ENCODE data around the gene ARID2.

ARID2 gene

GRCh38 chr12:45775465-45775864, 46.0 kb downstream of the ARID2 start:
- Histone ChIP-seq H3K9me3 (ENCODE audit: control insufficient read depth, low read length) (no peaks in the 10 kb centered on the region), H3K36me3 (ENCODE audit: control insufficient read depth, insufficient read depth, low read length) (no peaks in the 10 kb centered on the region), H3K9ac (ENCODE audit: low read length) (no peak overlapping the region), H3K4me3 (ENCODE audit: low read length) (no peak overlapping the region), H3K4me1 (ENCODE audit: control insufficient read depth, insufficient read depth, low read length) (peaks cover 4% of the 10 kb centered on the region), H3K27me3 (ENCODE audit: control insufficient read depth, insufficient read depth, low read length) (no peaks in the 10 kb centered on the region)

GRCh38 chr12:45775964-45776363, 46.5 kb downstream of the ARID2 start:
- Histone ChIP-seq H3K27me3 (ENCODE audit: control insufficient read depth, insufficient read depth, low read length) (no peaks in the 10 kb centered on the region), H3K4me1 (ENCODE audit: control insufficient read depth, insufficient read depth, low read length) (peaks cover 4% of the 10 kb centered on the region), H3K4me3 (ENCODE audit: low read length) (no peak overlapping the region), H3K9me3 (ENCODE audit: control insufficient read depth, low read length) (no peaks in the 10 kb centered on the region), H3K36me3 (ENCODE audit: control insufficient read depth, insufficient read depth, low read length) (no peaks in the 10 kb centered on the region), H3K9ac (ENCODE audit: low read length) (no peak overlapping the region)

- Histone ChIP-seq H3K36me3 (ENCODE audit: control insufficient read depth, insufficient read depth, low read length) (no peaks in the 10 kb centered on the region), H3K9me3 (ENCODE audit: control insufficient read depth, low read length) (no peaks in the 10 kb centered on the region), H3K4me3 (ENCODE audit: low read length) (no peak overlapping the region), H3K4me1 (ENCODE audit: control insufficient read depth, insufficient read depth, low read length) (no peaks in the 10 kb centered on the region), H3K9ac (ENCODE audit: low read length) (no peak overlapping the region), H3K27me3 (ENCODE audit: control insufficient read depth, insufficient read depth, low read length) (no peaks in the 10 kb centered on the region)
These were observed 50.4 kb downstream of the ARID2 start for GRCh38 chr12:45779936-45780335.

- no peaks in the 10 kb centered on the region for H3K27me3 ChIP-seq (ENCODE audit: control insufficient read depth, insufficient read depth, low read length)
- H3K4me1 ChIP-seq (ENCODE audit: control insufficient read depth, insufficient read depth, low read length), result no peaks in the 10 kb centered on the region
- H3K9ac ChIP-seq (ENCODE audit: low read length), result no peak overlapping the region
- no peaks in the 10 kb centered on the region for H3K9me3 ChIP-seq (ENCODE audit: control insufficient read depth, low read length)
- no peaks in the 10 kb centered on the region for H3K36me3 ChIP-seq (ENCODE audit: control insufficient read depth, insufficient read depth, low read length)
- H3K4me3 ChIP-seq (ENCODE audit: low read length), result no peak overlapping the region
These were observed 51.6 kb downstream of the ARID2 start for GRCh38 chr12:45781080-45781479.

GRCh38 chr12:45785315-45785714, 55.8 kb downstream of the ARID2 start:
- Histone ChIP-seq H3K36me3 (ENCODE audit: control insufficient read depth, insufficient read depth, low read length) (no peaks in the 10 kb centered on the region), H3K4me1 (ENCODE audit: control insufficient read depth, insufficient read depth, low read length) (peaks cover 6% of the 10 kb centered on the region), H3K4me3 (ENCODE audit: low read length) (no peak overlapping the region), H3K27me3 (ENCODE audit: control insufficient read depth, insufficient read depth, low read length) (no peaks in the 10 kb centered on the region), H3K9me3 (ENCODE audit: control insufficient read depth, low read length) (no peaks in the 10 kb centered on the region), H3K9ac (ENCODE audit: low read length) (no peak overlapping the region)

- Histone ChIP-seq H3K36me3 (ENCODE audit: control insufficient read depth, insufficient read depth, low read length) (no peaks in the 10 kb centered on the region), H3K9ac (ENCODE audit: low read length) (no peak overlapping the region), H3K4me1 (ENCODE audit: control insufficient read depth, insufficient read depth, low read length) (peaks cover 6% of the 10 kb centered on the region), H3K4me3 (ENCODE audit: low read length) (no peak overlapping the region), H3K9me3 (ENCODE audit: control insufficient read depth, low read length) (no peaks in the 10 kb centered on the region), H3K27me3 (ENCODE audit: control insufficient read depth, insufficient read depth, low read length) (no peaks in the 10 kb centered on the region)
These were observed 59.5 kb downstream of the ARID2 start for GRCh38 chr12:45789025-45789424.

- H3K4me1 ChIP-seq (ENCODE audit: control insufficient read depth, insufficient read depth, low read length), result no peaks in the 10 kb centered on the region
- no peaks in the 10 kb centered on the region for H3K9me3 ChIP-seq (ENCODE audit: control insufficient read depth, low read length)
- no peaks in the 10 kb centered on the region for H3K27me3 ChIP-seq (ENCODE audit: control insufficient read depth, insufficient read depth, low read length)
- no peaks in the 10 kb centered on the region for H3K36me3 ChIP-seq (ENCODE audit: control insufficient read depth, insufficient read depth, low read length)
- no peak overlapping the region for H3K9ac ChIP-seq (ENCODE audit: low read length)
- no peak overlapping the region for H3K4me3 ChIP-seq (ENCODE audit: low read length)
These were observed 64.9 kb downstream of the ARID2 start for GRCh38 chr12:45794422-45794821.

GRCh38 chr12:45801625-45802024, 72.1 kb downstream of the ARID2 start:
- Histone ChIP-seq H3K36me3 (ENCODE audit: control insufficient read depth, insufficient read depth, low read length) (no peaks in the 10 kb centered on the region), H3K9ac (ENCODE audit: low read length) (no peak overlapping the region), H3K4me1 (ENCODE audit: control insufficient read depth, insufficient read depth, low read length) (no peaks in the 10 kb centered on the region), H3K9me3 (ENCODE audit: control insufficient read depth, low read length) (no peaks in the 10 kb centered on the region), H3K4me3 (ENCODE audit: low read length) (no peak overlapping the region), H3K27me3 (ENCODE audit: control insufficient read depth, insufficient read depth, low read length) (no peaks in the 10 kb centered on the region)

- Histone ChIP-seq H3K27me3 (ENCODE audit: control insufficient read depth, insufficient read depth, low read length) (no peaks in the 10 kb centered on the region), H3K36me3 (ENCODE audit: control insufficient read depth, insufficient read depth, low read length) (no peaks in the 10 kb centered on the region), H3K4me1 (ENCODE audit: control insufficient read depth, insufficient read depth, low read length) (no peaks in the 10 kb centered on the region), H3K9ac (ENCODE audit: low read length) (no peak overlapping the region), H3K9me3 (ENCODE audit: control insufficient read depth, low read length) (no peaks in the 10 kb centered on the region), H3K4me3 (ENCODE audit: low read length) (no peak overlapping the region)
These were observed 73.6 kb downstream of the ARID2 start for GRCh38 chr12:45803111-45803510.

GRCh38 chr12:45816652-45817051, 87.1 kb downstream of the ARID2 start:
- Histone ChIP-seq H3K9me3 (ENCODE audit: control insufficient read depth, low read length) (no peaks in the 10 kb centered on the region), H3K4me1 (ENCODE audit: control insufficient read depth, insufficient read depth, low read length) (no peaks in the 10 kb centered on the region), H3K36me3 (ENCODE audit: control insufficient read depth, insufficient read depth, low read length) (no peaks in the 10 kb centered on the region), H3K27me3 (ENCODE audit: control insufficient read depth, insufficient read depth, low read length) (no peaks in the 10 kb centered on the region), H3K4me3 (ENCODE audit: low read length) (no peak overlapping the region), H3K9ac (ENCODE audit: low read length) (no peak overlapping the region)

GRCh38 chr12:45827974-45828373, 98.5 kb downstream of the ARID2 start:
- Histone ChIP-seq H3K36me3 (ENCODE audit: control insufficient read depth, insufficient read depth, low read length) (no peaks in the 10 kb centered on the region), H3K4me1 (ENCODE audit: control insufficient read depth, insufficient read depth, low read length) (no peaks in the 10 kb centered on the region)

GRCh38 chr12:45828402-45828801, 98.9 kb downstream of the ARID2 start:
- Histone ChIP-seq H3K36me3 (ENCODE audit: control insufficient read depth, insufficient read depth, low read length) (no peaks in the 10 kb centered on the region), H3K4me1 (ENCODE audit: control insufficient read depth, insufficient read depth, low read length) (no peaks in the 10 kb centered on the region), H3K27me3 (ENCODE audit: control insufficient read depth, insufficient read depth, low read length) (no peaks in the 10 kb centered on the region), H3K9ac (ENCODE audit: low read length) (no peak overlapping the region), H3K4me3 (ENCODE audit: low read length) (no peak overlapping the region), H3K9me3 (ENCODE audit: control insufficient read depth, low read length) (no peaks in the 10 kb centered on the region)

More at GRCh38 chr12:45827974-45828373, 98.5 kb downstream of the ARID2 start:
- no peak overlapping the region for H3K4me3 ChIP-seq (ENCODE audit: low read length)
- H3K9me3 ChIP-seq (ENCODE audit: control insufficient read depth, low read length), result no peaks in the 10 kb centered on the region
- no peaks in the 10 kb centered on the region for H3K27me3 ChIP-seq (ENCODE audit: control insufficient read depth, insufficient read depth, low read length)
- no peak overlapping the region for H3K9ac ChIP-seq (ENCODE audit: low read length)

- no peaks in the 10 kb centered on the region for H3K36me3 ChIP-seq (ENCODE audit: control insufficient read depth, insufficient read depth, low read length)
- no peaks in the 10 kb centered on the region for H3K4me1 ChIP-seq (ENCODE audit: control insufficient read depth, insufficient read depth, low read length)
- no peak overlapping the region for H3K9ac ChIP-seq (ENCODE audit: low read length)
- no peaks in the 10 kb centered on the region for H3K27me3 ChIP-seq (ENCODE audit: control insufficient read depth, insufficient read depth, low read length)
- H3K4me3 ChIP-seq (ENCODE audit: low read length), result no peak overlapping the region
- no peaks in the 10 kb centered on the region for H3K9me3 ChIP-seq (ENCODE audit: control insufficient read depth, low read length)
These were observed 102.1 kb downstream of the ARID2 start for GRCh38 chr12:45831590-45831989.
